ENCODE results near the gene SHROOM3. TPM values are rescaled to one million over a fixed set of nuclear protein-coding genes. Genes with fewer than 3 reads are reported as not detected.

Gene SHROOM3
- total and polyA plus RNA-seq, 4 donors, result 4.7 to 25.8 (median 8.7) TPM

- H3K27ac ChIP-seq (ENCODE audit: low read depth in 1 of 2, low read length in 2 of 2), result peak overlapping the region; percentile 89 to 95
- peak overlapping the region in 1 of 2 donors; percentile 15 for H3K9ac ChIP-seq (ENCODE audit: low read depth in 1 of 2, low read length in 2 of 2)
- no peak for DNase-seq (ENCODE audit: low spot score)
- no peak overlapping the region for H3K4me3 ChIP-seq (ENCODE audit: low read depth in 1 of 3, low read length in 3 of 3)
- TF ChIP-seq MAX (IDR thresholded peaks at IDR 0.05) (no peak), NR2F2 (IDR thresholded peaks at IDR 0.05) (no peak), EGR1 (IDR thresholded peaks at IDR 0.05; ENCODE audit: low read depth in 2 of 2) (no peak), YY1 (IDR thresholded peaks at IDR 0.05) (no peak), TAF1 (conservative IDR thresholded peaks at IDR 0.05) (no peak), FOXA1 (IDR thresholded peaks at IDR 0.05) (no peak), ZBTB33 (IDR thresholded peaks at IDR 0.05) (no peak), HNF4G (IDR thresholded peaks at IDR 0.05) (no peak), RAD21 (IDR thresholded peaks at IDR 0.05) (no peak), SP1 (IDR thresholded peaks at IDR 0.05) (no peak), GABPA (IDR thresholded peaks at IDR 0.05 in 1 of 2, conservative IDR thresholded peaks at IDR 0.05 in 1 of 2) (no peak), JUND (IDR thresholded peaks at IDR 0.05) (no peak), FOXA2 (IDR thresholded peaks at IDR 0.05) (no peak), RXRA (IDR thresholded peaks at IDR 0.05) (no peak), ATF3 (IDR thresholded peaks at IDR 0.05) (no peak), HNF4A (conservative IDR thresholded peaks at IDR 0.05) (no peak)
- TF ChIP-seq, protein P1, sequence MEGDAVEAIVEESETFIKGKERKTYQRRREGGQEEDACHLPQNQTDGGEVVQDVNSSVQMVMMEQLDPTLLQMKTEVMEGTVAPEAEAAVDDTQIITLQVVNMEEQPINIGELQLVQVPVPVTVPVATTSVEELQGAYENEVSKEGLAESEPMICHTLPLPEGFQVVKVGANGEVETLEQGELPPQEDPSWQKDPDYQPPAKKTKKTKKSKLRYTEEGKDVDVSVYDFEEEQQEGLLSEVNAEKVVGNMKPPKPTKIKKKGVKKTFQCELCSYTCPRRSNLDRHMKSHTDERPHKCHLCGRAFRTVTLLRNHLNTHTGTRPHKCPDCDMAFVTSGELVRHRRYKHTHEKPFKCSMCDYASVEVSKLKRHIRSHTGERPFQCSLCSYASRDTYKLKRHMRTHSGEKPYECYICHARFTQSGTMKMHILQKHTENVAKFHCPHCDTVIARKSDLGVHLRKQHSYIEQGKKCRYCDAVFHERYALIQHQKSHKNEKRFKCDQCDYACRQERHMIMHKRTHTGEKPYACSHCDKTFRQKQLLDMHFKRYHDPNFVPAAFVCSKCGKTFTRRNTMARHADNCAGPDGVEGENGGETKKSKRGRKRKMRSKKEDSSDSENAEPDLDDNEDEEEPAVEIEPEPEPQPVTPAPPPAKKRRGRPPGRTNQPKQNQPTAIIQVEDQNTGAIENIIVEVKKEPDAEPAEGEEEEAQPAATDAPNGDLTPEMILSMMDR (IDR thresholded peaks at IDR 0.05; ENCODE audit: low read depth, low read length, missing input control), result no peak
- TF ChIP-seq, protein P2, sequence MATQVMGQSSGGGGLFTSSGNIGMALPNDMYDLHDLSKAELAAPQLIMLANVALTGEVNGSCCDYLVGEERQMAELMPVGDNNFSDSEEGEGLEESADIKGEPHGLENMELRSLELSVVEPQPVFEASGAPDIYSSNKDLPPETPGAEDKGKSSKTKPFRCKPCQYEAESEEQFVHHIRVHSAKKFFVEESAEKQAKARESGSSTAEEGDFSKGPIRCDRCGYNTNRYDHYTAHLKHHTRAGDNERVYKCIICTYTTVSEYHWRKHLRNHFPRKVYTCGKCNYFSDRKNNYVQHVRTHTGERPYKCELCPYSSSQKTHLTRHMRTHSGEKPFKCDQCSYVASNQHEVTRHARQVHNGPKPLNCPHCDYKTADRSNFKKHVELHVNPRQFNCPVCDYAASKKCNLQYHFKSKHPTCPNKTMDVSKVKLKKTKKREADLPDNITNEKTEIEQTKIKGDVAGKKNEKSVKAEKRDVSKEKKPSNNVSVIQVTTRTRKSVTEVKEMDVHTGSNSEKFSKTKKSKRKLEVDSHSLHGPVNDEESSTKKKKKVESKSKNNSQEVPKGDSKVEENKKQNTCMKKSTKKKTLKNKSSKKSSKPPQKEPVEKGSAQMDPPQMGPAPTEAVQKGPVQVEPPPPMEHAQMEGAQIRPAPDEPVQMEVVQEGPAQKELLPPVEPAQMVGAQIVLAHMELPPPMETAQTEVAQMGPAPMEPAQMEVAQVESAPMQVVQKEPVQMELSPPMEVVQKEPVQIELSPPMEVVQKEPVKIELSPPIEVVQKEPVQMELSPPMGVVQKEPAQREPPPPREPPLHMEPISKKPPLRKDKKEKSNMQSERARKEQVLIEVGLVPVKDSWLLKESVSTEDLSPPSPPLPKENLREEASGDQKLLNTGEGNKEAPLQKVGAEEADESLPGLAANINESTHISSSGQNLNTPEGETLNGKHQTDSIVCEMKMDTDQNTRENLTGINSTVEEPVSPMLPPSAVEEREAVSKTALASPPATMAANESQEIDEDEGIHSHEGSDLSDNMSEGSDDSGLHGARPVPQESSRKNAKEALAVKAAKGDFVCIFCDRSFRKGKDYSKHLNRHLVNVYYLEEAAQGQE (IDR thresholded peaks at IDR 0.05), result no peak
- 21% methylated on average over 4 of the region's 4 CpGs for WGBS
- no peaks in the 10 kb centered on the region for H3K27me3 ChIP-seq (ENCODE audit: control insufficient read depth in 4 of 4, insufficient read depth in 4 of 4, low read length in 3 of 4)
- no peaks in the 10 kb centered on the region for H3K9me3 ChIP-seq (ENCODE audit: control insufficient read depth in 4 of 4, low read length in 3 of 4)
- H3K36me3 ChIP-seq (ENCODE audit: control insufficient read depth in 4 of 4, insufficient read depth in 3 of 4, low read depth in 1 of 4, low read length in 3 of 4), result no peaks in the 10 kb centered on the region
- peaks cover 3 to 16% (median 11%) of the 10 kb centered on the region in 4 donors for H3K4me1 ChIP-seq (ENCODE audit: control insufficient read depth in 4 of 4, insufficient read depth in 4 of 4, low read length in 3 of 4)
These were observed 395.6 kb downstream of the SHROOM3 start for GRCh38 chr4:76830612-76830963.

All from liver (tissue), 9 donors.